Measurements from ENCODE around the gene ERCC6L. TPM values are rescaled to one million over a fixed set of nuclear protein-coding genes. Genes with fewer than 3 reads are reported as not detected.

ERCC6L gene
- total and polyA plus RNA-seq, 2 of the 4 experiments (the other 2 are of a cell fraction) = 2.3 to 5.4 TPM

DNA sequence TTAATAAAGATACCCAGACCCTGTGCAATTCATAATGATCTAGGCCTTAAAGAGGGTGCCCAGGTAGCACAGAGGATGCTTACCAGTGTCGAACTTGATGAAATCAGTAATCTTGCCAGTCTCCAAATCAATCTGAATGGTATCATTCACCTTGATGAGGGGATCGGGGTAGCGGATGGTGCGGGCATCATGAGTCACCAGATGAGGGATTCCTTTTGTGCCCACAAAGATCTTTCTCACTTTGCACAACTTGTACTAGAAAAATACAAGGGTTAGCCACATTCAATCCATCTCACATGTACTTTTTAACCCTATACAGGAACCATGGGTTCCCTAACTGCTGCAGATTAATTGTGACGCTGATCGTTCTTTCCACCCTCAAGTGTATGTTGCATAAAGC is 34.9 kb upstream of the ERCC6L start:
- no peak overlapping the region for H3K14ac ChIP-seq (replicated peaks; ENCODE audit: low read depth, low read length)
- intact Hi-C loops (cut with micrococcal nuclease) (no loop called here), dilution Hi-C loops (cut with HindIII; ENCODE audit: low sequenced_read_pairs, unreplicated experiment) (no loop called here), in situ Hi-C loops (cut with MboI; ENCODE audit: low sequenced_read_pairs) (no loop called here)
- no peak overlapping the region for H3K18ac ChIP-seq (ENCODE audit: low read depth, low read length)
- no peak overlapping the region for H4K91ac ChIP-seq (ENCODE audit: insufficient read depth, low read depth, low read length)
- ATAC-seq (ENCODE audit: low read depth) = no peak
- H2AK5ac ChIP-seq (ENCODE audit: low read depth, low read length) = no peak overlapping the region
- no peak overlapping the region for H2BK5ac ChIP-seq (ENCODE audit: low read depth, low read length, poor library complexity, severe bottlenecking)
- H3K56ac ChIP-seq (ENCODE audit: extremely low read depth, insufficient read depth, low read length) = no peak overlapping the region
- H2AFZ ChIP-seq (replicated peaks; ENCODE audit: low read length, poor library complexity) = no peak overlapping the region
- no TSS peak for BruUV-seq (replicated peaks)
- H2BK120ac ChIP-seq (ENCODE audit: low read depth, low read length) = no peak overlapping the region
- H2BK20ac ChIP-seq (ENCODE audit: low read depth, low read length) = no peak overlapping the region
- no peak overlapping the region for H4K8ac ChIP-seq (ENCODE audit: low read depth in 2 of 2, low read length in 2 of 2)
- no peak for DNase-seq
- no peak overlapping the region for H4K5ac ChIP-seq (ENCODE audit: low read depth, low read length)
- POLR2A ChIA-PET (ENCODE audit: unreplicated experiment) = no interaction called here
- peaks cover 51% of the 10 kb centered on the region for H3K36me3 ChIP-seq (ENCODE audit: control insufficient read depth, insufficient read depth, low read length)
- no peak overlapping the region for H3K4me3 ChIP-seq (ENCODE audit: insufficient read depth, low read depth, low read length)
- H3K9me3 ChIP-seq (ENCODE audit: control insufficient read depth, insufficient read depth, low read length) = no peaks in the 10 kb centered on the region
- no peak overlapping the region for H2BK15ac ChIP-seq (ENCODE audit: low read depth, low read length)
- WGBS, 2 experiments (ENCODE audit: extremely low coverage in 2 of 2, insufficient read length in 1 of 2) = 100% methylated on average over 2 of the region's 6 CpGs; no CpG with 5 or more reads in 1 of the 2 experiments
- H3K27me3 ChIP-seq (ENCODE audit: control insufficient read depth, insufficient read depth, low read length) = peaks cover 4% of the 10 kb centered on the region; the same call in 1 of the 2 replicates
- peaks cover 27% of the 10 kb centered on the region for H3K9me1 ChIP-seq (ENCODE audit: insufficient read depth, low read length)
- no peak overlapping the region for H3K27ac ChIP-seq (ENCODE audit: insufficient read depth, low read length)
- CTCF ChIA-PET = no interaction called here
- peaks cover 27% of the 10 kb centered on the region for H3K4me1 ChIP-seq (ENCODE audit: control insufficient read depth, insufficient read depth, low read length)
- peak overlapping the region; percentile 21; the same call in 1 of the 2 replicates for H3K4me2 ChIP-seq (ENCODE audit: low read depth, low read length)
- no peak overlapping the region for H3K4ac ChIP-seq (ENCODE audit: low read depth, low read length)
- H3K9ac ChIP-seq (ENCODE audit: low read depth, low read length) = no peak overlapping the region
- TF ChIP-seq, protein P1, sequence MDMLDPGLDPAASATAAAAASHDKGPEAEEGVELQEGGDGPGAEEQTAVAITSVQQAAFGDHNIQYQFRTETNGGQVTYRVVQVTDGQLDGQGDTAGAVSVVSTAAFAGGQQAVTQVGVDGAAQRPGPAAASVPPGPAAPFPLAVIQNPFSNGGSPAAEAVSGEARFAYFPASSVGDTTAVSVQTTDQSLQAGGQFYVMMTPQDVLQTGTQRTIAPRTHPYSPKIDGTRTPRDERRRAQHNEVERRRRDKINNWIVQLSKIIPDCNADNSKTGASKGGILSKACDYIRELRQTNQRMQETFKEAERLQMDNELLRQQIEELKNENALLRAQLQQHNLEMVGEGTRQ (IDR thresholded peaks at IDR 0.05; ENCODE audit: low read depth, low read length) = no peak
- TF ChIP-seq CHD1 (IDR thresholded peaks at IDR 0.05; ENCODE audit: low read depth, low read length) (no peak), RAD21 (IDR thresholded peaks at IDR 0.05; ENCODE audit: low read length) (no peak), NFE2L2 (IDR thresholded peaks at IDR 0.05; ENCODE audit: low read depth, low read length) (no peak), MXI1 (IDR thresholded peaks at IDR 0.05; ENCODE audit: borderline replicate concordance, low read depth, low read length) (no peak), RFX5 (IDR thresholded peaks at IDR 0.05; ENCODE audit: low read depth, low read length) (no peak), SMC3 (IDR thresholded peaks at IDR 0.05; ENCODE audit: low read depth, low read length) (no peak), CEBPB (IDR thresholded peaks at IDR 0.05; ENCODE audit: low read depth, low read length) (no peak), RCOR1 (IDR thresholded peaks at IDR 0.05; ENCODE audit: insufficient replicate concordance, low read length) (no peak), MAZ (IDR thresholded peaks at IDR 0.05; ENCODE audit: borderline replicate concordance, low read depth, low read length) (no peak), BHLHE40 (IDR thresholded peaks at IDR 0.05; ENCODE audit: low read depth, low read length) (no peak), MAFK (IDR thresholded peaks at IDR 0.05; ENCODE audit: low read depth, low read length) (no peak), POLR2A (IDR thresholded peaks at IDR 0.05; ENCODE audit: low read depth, low read length) (no peak), FOS (IDR thresholded peaks at IDR 0.05; ENCODE audit: low read depth, low read length) (no peak)
- TF ChIP-seq, protein P2, sequence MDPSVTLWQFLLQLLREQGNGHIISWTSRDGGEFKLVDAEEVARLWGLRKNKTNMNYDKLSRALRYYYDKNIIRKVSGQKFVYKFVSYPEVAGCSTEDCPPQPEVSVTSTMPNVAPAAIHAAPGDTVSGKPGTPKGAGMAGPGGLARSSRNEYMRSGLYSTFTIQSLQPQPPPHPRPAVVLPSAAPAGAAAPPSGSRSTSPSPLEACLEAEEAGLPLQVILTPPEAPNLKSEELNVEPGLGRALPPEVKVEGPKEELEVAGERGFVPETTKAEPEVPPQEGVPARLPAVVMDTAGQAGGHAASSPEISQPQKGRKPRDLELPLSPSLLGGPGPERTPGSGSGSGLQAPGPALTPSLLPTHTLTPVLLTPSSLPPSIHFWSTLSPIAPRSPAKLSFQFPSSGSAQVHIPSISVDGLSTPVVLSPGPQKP (IDR thresholded peaks at IDR 0.05; ENCODE audit: borderline replicate concordance, low read depth, low read length) = no peak
- TF ChIP-seq, protein P3, sequence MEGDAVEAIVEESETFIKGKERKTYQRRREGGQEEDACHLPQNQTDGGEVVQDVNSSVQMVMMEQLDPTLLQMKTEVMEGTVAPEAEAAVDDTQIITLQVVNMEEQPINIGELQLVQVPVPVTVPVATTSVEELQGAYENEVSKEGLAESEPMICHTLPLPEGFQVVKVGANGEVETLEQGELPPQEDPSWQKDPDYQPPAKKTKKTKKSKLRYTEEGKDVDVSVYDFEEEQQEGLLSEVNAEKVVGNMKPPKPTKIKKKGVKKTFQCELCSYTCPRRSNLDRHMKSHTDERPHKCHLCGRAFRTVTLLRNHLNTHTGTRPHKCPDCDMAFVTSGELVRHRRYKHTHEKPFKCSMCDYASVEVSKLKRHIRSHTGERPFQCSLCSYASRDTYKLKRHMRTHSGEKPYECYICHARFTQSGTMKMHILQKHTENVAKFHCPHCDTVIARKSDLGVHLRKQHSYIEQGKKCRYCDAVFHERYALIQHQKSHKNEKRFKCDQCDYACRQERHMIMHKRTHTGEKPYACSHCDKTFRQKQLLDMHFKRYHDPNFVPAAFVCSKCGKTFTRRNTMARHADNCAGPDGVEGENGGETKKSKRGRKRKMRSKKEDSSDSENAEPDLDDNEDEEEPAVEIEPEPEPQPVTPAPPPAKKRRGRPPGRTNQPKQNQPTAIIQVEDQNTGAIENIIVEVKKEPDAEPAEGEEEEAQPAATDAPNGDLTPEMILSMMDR (conservative IDR thresholded peaks at IDR 0.05; ENCODE audit: low read depth, low read length) = no peak
- peaks cover 22 to 63% of the 10 kb centered on the region in 2 experiments for H3K79me1 ChIP-seq (ENCODE audit: low read depth in 1 of 2, low read length in 2 of 2)
- H3K23ac ChIP-seq (ENCODE audit: low read depth, low read length) = no peak overlapping the region
- H4K20me1 ChIP-seq (ENCODE audit: insufficient read depth, low read length) = peaks cover 78% of the 10 kb centered on the region
- no peak overlapping the region for H2AK9ac ChIP-seq (replicated peaks; ENCODE audit: low read depth, low read length, poor library complexity)

All from IMR-90 (cell line).